HepG2 (cell line): ENCODE data around the gene MRPS18C. TPM values are rescaled to one million over a fixed set of nuclear protein-coding genes. Genes with fewer than 3 reads are reported as not detected.

Experiments used
- CEBPZ ChIP-seq: IDR thresholded peaks from 2 replicates; pipeline ENCODE4 v1.6.1; 2012; ENCODE audit warnings: low read length, improper control_type of control experiment
- CSRNP1 ChIP-seq: sonication (generic); formaldehyde crosslinking; IDR thresholded peaks from 2 replicates; pipeline ENCODE4 v1.8.1; 2023; ENCODE audit warnings: mild to moderate bottlenecking, missing genetic modification reagents
- DZIP1 ChIP-seq: sonication (generic); formaldehyde crosslinking; IDR thresholded peaks from 2 replicates; pipeline ENCODE4 v1.5.0; 2020; ENCODE audit warnings: mild to moderate bottlenecking, missing genetic modification reagents
- MTF2 ChIP-seq: sonication (generic); formaldehyde crosslinking; IDR thresholded peaks from 2 replicates; pipeline ENCODE4 v1.5.0; 2020; ENCODE audit warnings: missing genetic modification reagents, borderline replicate concordance
- PBX2 ChIP-seq: IDR thresholded peaks from 2 replicates; pipeline ENCODE4 v1.6.1; 2016; ENCODE audit warnings: control low read depth
- YY1 ChIP-seq: IDR thresholded peaks from 2 replicates; pipeline ENCODE4 v1.6.1; 2011; ENCODE audit warnings: low read length, low read depth, moderate library complexity, mild to moderate bottlenecking; ENCODE audit not compliant: insufficient read depth, insufficient replicate concordance
- ZBTB1 ChIP-seq: sonication (generic); formaldehyde crosslinking; IDR thresholded peaks from 2 replicates; pipeline ENCODE4 v1.4.0; 2020; ENCODE audit warnings: missing genetic modification reagents, borderline replicate concordance
- ZFP36L2 ChIP-seq: sonication (generic); formaldehyde crosslinking; IDR thresholded peaks from 2 replicates; pipeline ENCODE4 v1.4.0; 2020; ENCODE audit warnings: missing genetic modification reagents
- ZNF121 ChIP-seq: sonication (generic); formaldehyde crosslinking; IDR thresholded peaks from 2 replicates; pipeline ENCODE4 v1.5.0; 2020; ENCODE audit warnings: mild to moderate bottlenecking, missing genetic modification reagents
- ZNF546 ChIP-seq: sonication (generic); formaldehyde crosslinking; conservative IDR thresholded peaks from 2 replicates; pipeline ENCODE4 v1.8.1; 2023; ENCODE audit warnings: mild to moderate bottlenecking, missing genetic modification reagents
- ZNF691 ChIP-seq: sonication (generic); formaldehyde crosslinking; IDR thresholded peaks from 2 replicates; pipeline ENCODE4 v1.4.0; 2020; ENCODE audit warnings: missing genetic modification reagents, low read depth, mild to moderate bottlenecking, borderline replicate concordance
- ZNF746 ChIP-seq: sonication (generic); formaldehyde crosslinking; IDR thresholded peaks from 2 replicates; pipeline ENCODE4 v1.8.0; 2022; ENCODE audit warnings: mild to moderate bottlenecking, missing genetic modification reagents
- ZNF790 ChIP-seq: sonication (generic); formaldehyde crosslinking; IDR thresholded peaks from 2 replicates; pipeline ENCODE4 v1.8.0; 2022; ENCODE audit warnings: missing genetic modification reagents, mild to moderate bottlenecking, borderline replicate concordance
- ZXDC ChIP-seq: sonication (generic); formaldehyde crosslinking; IDR thresholded peaks from 2 replicates; pipeline ENCODE4 v1.5.0; 2020; ENCODE audit warnings: mild to moderate bottlenecking, missing genetic modification reagents
- polyA plus RNA-seq, 8 experiments: library from polyadenylated mRNA; depleted of rRNA in 3 of 8; stranded (reverse) in 7 of 8; unstranded in 1 of 8; fragments of >200 nt; fragmentation: Illumina TruSeq in 4 of 8; extraction: Trizol in 4 of 8; gene quantifications; 2 replicates each; pipeline versions ENCODE4 v1.2.1 to v1.2.3, GENCODE V29; 2011 to 2016; ENCODE audit warnings: low read depth in 4 of 8, missing spikeins in 1 of 8, mixed read lengths in 1 of 8; ENCODE audit not compliant: insufficient read depth in 1 of 8
- total RNA-seq, 5 experiments: library from RNA; depleted of rRNA; stranded (reverse); fragments of >200 nt; fragmentation: Illumina TruSeq; extraction: Trizol; gene quantifications; 2 replicates each; pipeline ENCODE4 v1.2.3, GENCODE V29; 2016; ENCODE audit warnings: low read depth in 1 of 5

MRPS18C gene
- total and polyA plus RNA-seq, 2 of the 13 experiments (the other 11 are each of a cell fraction or from before 2014, with no cell fraction given): 45.4 to 124 TPM

- TF ChIP-seq DZIP1 (CRISPR knock-in tag) (no peak; the same call in 1 of the 2 replicates), ZNF121 (CRISPR knock-in tag) (no peak), ZNF691 (CRISPR knock-in tag) (peak; percentile 30; the same call in 1 of the 2 replicates), CSRNP1 (CRISPR knock-in tag) (peak; percentile 77), CEBPZ (no peak), ZXDC (CRISPR knock-in tag) (peak; percentile 87; the same call in 1 of the 2 replicates), MTF2 (CRISPR knock-in tag) (no peak), ZNF546 (CRISPR knock-in tag) (no peak), ZFP36L2 (CRISPR knock-in tag) (no peak), ZNF746 (CRISPR knock-in tag) (no peak; the same call in 1 of the 2 replicates), YY1 (peak; percentile 93), ZBTB1 (CRISPR knock-in tag) (no peak), ZNF790 (peak; percentile 61; the same call in 1 of the 2 replicates), PBX2 (CRISPR knock-in tag) (peak; percentile 33)
Measured at GRCh38 chr4:83455281-83456183, at the start of gene MRPS18C, which contains the start of gene HELQ (continued).
